Adipose tissue (tissue), 3 donors: ENCODE data around the gene PZP. TPM values are rescaled to one million over a fixed set of nuclear protein-coding genes. Genes with fewer than 3 reads are reported as not detected.

Experiments used
- H3K27ac ChIP-seq: one replicate; pipeline ENCODE4 v1.5.1; 2013; ENCODE audit warnings: low read depth, low read length
- WGBS, 3 donors: extraction: QIAGEN DNeasy Blood & Tissue Kit; methylation state at CpG; one replicate each; pipeline ENCODE4 v1.1.7; 2013; 5-methylcytosine and 5-hydroxymethylcytosine counted together
- polyA plus RNA-seq, 3 donors: library from polyadenylated mRNA; stranded (reverse); fragments of 200-250 nt; gene quantifications; one replicate each; pipeline ENCODE4 v1.2.3, GENCODE V29; 2013
- donor health status: healthy with polysubstance abuse.
- donor health status: Bipolar disorder and iron deficiency.
- donor health status: healthy.

Gene PZP
- polyA plus RNA-seq, 3 donors, result 0.09 to 0.56 (median 0.51) TPM

DNA sequence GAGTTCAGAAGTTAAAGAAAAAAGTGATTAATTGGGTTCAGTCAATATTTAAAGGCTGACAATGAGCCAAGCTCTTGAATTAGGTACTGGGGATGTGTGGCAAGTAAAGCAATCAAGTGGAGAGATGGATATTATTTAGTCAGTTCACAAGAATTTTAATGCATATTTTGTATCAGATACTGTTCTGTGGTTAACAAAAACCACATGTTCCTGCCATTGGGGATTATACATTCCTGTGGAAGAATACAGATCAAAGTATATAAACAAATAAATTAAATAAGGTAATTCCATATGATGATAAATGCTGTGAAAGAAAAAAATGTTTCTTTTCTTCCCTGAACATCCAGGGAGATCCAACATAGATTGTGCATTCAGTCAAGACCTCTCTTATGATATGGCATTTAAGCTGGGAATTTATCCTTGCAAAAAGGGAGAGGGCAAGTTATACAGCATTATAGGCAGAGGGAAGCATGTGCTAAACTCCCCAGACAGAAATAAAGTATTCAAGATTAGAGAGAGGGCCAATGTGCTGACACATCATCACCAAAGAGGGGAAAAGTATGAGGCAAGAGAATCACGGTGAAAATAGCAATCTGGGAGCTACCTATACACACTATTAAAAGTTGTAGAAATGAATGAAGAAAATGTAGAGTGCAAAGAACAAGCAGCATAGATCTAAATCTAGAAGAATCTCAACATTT, 74.8 kb downstream of the PZP start:
- 40 to 65% (median 49%) methylated on average over 1 of the region's 1 CpG for WGBS, 3 donors
- H3K27ac ChIP-seq, result no peak overlapping the region

DNA sequence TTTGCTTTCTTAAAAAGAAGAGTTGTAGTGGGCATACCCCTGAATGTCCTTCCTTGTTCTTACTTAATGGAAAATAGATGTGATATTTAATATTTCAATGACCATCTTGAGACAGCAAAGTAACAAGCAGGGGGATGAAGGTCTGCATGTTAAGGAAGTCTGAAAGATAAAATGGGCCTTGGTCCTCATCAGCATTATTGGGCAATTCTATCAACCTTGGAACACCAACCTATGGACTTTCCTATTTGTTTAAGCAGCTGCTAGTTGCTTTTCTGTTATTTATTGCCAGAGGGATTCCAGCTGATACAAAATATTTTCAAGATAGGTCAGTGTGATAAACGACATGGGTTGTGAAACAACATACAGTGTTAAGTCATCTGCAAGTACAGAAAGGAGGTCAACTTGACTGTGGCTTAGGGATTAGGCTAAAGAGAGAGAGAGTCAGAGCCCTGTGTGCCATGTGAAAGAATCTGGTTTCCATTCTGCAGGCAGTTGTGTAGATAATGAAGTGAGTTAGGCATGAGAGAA, 76.1 kb downstream of the PZP start:
- WGBS, 3 donors, result 19 to 57% (median 39%) methylated on average over 1 of the region's 1 CpG
- H3K27ac ChIP-seq, result no peak overlapping the region

DNA sequence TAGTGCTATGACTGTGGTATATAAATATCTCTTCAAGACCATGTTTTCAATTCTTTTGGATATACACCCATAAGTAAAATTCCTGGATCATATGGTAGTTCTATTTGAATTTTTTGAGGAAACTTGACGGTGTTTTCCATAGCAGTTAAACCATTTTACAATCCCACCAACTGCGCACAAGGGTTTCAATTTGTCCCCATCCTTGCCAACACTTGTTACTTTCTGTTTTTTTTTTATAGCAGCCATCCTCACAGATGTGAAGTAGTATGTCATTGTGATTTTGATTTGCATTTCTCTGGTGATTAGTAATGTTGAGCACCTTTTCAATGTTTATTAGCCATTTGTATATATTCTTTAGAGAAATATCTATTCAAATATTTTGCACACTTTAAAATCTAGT, 78.0 kb downstream of the PZP start:
- WGBS, 3 donors, result 47 to 97% (median 79%) methylated on average over 2 of the region's 2 CpGs
- no peak overlapping the region for H3K27ac ChIP-seq

DNA sequence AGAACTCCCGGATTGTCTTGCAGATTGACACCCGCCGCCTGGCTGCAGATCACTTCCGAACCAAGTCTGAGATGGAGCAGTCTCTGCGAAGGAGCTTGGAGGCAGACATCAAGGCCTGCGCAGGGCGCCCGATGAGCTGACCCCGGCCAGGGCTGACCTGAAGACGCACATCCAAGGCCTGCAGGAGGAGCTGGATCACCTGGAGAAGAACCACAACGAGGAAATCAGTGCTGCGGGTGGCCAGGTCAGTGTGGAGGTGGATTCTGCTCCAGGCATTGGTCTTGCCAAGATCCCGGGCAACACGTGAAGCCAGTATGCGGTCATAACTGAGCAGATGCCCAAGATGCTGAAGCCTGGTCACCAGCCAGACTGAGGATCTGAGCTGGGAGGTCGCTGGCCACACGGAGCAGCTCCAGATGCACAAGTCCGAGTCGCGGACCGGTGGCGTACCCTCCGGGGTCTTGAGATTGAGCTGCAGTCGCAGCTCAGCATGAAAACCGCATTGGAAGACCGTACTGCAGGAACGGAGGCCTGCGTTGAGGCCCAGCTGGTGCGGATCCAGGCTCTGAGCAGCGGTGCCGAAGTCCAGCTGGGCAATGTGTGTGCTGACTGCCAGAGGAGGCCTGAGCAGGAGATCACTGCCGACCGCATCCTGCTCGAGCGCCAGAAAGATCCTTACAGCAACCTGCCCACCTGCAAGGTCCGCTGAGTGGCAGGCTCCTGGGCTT, 80.1 kb downstream of the PZP start:
- WGBS, 3 donors, result 97% methylated on average over 35 to 36 of the region's 36 CpGs
- H3K27ac ChIP-seq, result no peak overlapping the region

DNA sequence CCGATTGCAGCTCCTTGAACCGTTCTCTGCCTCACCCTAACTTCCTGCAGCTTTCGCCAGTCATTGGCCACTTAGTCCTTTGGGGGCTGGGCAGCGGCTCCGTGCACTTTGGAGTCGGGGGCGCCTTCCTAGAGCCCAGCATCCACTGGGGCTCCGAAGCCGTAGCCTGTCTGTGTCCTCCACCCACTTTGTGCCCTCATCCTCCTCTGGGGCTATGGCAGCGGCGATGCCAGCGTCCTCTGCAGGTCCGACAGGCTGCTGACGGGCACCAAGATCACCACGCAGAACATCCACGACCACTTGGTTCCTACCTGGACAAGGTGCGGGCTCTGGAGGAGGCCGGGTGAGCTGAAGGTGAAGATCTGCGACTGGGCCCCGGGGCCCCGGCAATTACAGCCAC, 80.7 kb downstream of the PZP start:
- 96 to 97% (median 96%) methylated on average over 21 of the region's 21 CpGs for WGBS, 3 donors
- no peak overlapping the region for H3K27ac ChIP-seq

DNA sequence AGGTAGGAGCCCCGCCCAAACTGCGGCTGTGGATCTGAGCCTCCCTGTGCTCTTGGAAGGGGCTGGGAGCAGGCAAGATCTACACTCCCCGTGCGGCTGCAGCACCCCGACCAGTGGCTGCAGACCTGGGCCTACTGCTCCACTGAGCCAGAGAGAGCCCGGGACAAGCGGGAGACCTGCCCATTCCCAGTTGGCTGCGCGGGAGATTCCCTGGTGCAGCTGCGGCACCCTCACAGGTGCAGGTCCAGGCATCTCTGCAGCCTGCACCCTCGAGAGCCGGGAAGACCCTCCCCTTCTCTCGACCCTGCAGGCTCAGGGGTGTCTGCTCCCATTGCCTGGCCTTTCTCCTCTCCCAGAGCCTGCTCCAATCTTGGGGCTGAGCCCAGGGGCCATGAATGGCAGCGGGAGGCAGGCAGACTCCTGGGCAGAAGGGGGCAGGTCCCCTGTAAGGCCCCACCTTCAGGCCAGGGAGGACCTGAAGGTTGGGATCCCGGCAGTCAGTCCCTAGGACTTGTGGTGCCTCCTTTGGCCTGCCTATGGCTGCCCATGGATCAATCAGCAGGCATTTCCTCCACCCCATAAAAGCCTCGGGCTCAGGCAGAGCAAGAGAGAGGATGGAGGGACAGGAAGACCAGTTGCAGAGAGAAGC, 83.7 kb downstream of the PZP start:
- WGBS, 3 donors, result 88 to 93% (median 89%) methylated on average over 16 of the region's 16 CpGs
- H3K27ac ChIP-seq, result no peak overlapping the region

DNA sequence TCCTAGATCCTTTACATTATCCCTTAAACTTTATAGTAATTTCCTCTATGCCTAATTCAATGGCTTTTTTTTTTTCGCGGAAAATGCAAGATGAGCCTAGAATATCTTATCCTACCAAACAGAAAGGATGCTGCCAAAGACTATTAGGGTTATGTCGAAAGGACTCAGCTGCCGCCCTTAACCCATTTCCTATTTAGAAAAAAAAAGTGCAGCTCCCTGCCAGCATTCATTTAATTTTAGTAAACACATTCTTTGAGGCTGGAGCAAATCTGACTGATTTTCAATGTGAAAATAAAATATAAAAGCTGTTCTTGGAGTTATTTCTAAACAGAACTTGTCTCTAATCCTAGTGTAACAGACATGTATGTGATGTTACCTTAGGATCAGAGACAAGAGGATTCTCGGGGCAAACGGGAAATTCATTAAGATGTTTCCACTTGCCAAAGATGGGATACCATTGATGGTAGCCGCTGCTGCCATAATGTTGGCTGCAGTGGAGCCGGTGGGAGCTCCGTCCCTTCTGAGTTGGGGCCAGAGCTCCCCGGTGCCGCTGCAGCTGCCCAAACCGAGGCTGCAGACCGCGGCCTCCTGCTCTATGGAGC, 84.3 kb downstream of the PZP start:
- WGBS, 3 donors, result 59 to 89% (median 65%) methylated on average over 14 of the region's 14 CpGs
- H3K27ac ChIP-seq, result no peak overlapping the region

DNA sequence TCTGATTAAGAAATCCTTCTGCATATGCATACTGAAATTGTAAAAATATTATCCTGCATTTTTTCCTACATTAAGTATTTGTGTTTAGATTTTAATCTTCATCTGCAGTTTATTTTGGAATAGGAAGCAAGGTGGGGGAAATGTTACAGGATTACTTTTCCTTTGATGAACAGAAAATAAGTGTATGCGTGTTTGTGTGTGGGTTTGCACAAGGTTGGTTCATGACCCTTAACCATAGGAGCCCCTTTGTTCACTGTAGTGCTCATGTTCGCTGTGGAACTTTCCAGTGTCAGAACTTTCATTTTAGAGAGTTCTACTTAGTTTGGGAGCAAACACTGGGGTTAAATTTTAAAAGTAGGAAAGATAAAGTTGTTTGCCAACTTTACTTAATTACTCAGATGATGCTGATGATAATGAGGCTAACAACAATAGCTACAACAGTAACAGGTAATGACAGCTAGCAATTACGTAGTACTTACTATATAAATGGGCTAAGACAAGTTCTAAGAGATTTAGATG, 86.0 kb downstream of the PZP start:
- WGBS, 3 donors, result 30 to 74% (median 62%) methylated on average over 3 of the region's 3 CpGs
- H3K27ac ChIP-seq, result no peak overlapping the region

DNA sequence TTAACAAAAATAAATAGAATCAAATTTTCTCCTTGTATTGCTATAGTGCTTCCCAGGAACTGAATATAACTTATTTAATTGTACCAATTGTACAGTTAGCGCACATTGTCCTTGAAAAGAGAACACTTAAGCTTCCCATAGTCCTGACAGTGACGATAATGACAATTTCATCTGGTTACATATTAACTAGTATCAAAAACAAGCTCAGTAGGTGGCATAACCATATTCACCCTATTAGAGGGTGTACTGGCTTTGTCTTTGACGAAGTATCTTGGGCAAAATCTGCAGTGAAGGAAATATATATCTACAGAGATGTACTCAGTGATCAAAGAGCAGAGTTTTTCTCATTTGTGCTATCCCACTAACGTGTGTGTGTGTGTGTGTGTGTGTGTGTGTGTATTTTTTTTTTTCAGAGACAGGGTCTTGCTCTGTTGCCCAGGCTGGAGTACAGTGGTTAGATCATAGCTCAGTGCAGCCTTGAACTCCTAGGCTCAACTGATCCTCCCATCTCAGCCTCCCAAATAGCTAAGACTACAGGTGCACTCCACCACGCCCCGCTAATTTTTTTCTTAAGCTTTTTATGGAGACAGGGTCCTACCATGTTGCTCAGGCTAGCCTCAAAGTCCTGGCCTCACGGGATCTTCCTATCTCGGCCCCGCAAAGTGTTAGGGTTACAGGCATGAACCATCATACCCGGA, 87.6 kb downstream of the PZP start:
- 81 to 93% (median 89%) methylated on average over 10 of the region's 10 CpGs for WGBS, 3 donors

DNA sequence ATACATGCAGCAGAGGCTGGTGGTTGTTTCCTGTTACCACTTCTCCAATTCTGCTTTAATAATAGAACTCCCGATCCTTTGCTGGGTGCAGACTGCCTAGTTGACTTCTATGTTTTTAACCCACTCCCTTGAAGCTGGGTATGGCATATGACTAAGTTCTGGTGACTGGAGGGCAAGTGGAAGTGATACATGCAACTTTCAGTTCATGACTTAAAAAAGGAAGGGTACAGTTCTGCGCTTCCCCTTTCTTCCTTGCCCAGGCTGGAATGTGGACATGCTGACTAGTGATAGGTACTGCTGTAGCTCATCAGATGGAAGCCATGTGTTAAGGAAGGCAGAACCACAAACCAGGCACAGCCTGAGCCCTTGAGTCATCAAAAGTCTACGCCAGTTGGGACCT, 90.0 kb downstream of the PZP start:
- no peak overlapping the region for H3K27ac ChIP-seq
- WGBS, 3 donors, result 37 to 90% (median 39%) methylated on average over 3 of the region's 3 CpGs

More for the DNA sequence above, 87.6 kb downstream of the PZP start:
- no peak overlapping the region for H3K27ac ChIP-seq

DNA sequence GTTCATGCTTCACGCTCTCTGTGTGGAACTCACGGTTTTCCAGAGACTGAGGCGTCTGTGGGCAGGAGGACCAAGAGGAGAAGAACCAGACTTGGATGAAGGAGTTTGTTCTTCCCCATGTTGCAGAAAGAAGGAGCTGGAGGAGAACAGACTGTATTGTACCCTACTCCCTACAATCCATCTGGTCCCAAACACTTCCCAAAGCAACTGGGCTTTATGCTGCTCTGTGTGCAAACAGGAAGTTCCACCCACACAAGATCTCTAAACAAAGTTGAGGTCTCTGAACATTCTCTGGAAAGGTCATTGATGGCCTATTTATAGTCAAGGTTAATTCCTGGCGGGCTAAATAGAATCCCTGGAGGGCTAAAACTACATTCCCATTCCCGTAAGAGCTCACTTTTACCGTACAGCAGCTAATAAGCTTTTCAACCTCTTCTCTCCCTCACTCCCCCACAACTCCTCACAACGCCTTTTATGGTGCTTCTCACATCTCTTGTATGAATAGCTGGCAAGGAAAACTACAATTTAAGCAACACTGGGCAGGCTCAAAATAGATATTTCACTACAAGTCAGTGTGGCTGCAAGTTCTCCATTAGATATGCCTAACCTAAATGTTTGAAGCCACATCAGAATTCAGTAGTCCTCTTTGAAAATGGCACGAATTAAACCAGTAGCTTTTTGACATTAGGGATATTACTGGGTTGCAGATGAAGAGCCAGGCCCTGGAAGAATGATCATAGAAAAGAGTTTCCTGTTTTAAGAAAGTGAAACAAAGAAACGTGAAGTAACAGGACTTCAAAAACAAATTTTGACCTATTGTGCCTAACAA, 92.2 kb downstream of the PZP start, which contains the start of gene A2M:
Gene A2M (minus strand): TSS at position 189 of the 829 bp plus-strand sequence. CDS start 70 bp downstream, at position 119.
- H3K27ac ChIP-seq, result no peak within 1 kb of the TSS
- WGBS, 3 donors, result 44 to 74% (median 47%) methylated on average over 9 of the region's 9 CpGs

DNA sequence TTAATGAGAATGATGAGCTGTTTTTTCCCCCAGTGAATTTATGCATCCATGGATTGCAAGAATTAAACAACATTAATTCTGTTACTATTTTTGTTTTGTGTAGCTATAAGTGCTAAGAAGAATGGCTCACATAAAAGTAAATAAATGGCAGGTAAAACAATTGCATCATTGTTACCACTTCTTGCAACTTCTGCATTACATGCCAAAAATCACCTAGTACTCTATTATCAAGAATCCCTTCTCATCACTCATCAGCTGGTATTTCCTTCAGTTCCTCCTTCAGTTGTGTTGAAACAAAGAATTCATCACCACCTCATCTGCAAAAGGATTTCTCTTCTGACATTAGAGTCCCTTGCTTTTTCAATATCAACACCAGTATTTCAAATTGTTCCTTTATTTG, 93.2 kb downstream of the PZP start:
- no peak overlapping the region for H3K27ac ChIP-seq

DNA sequence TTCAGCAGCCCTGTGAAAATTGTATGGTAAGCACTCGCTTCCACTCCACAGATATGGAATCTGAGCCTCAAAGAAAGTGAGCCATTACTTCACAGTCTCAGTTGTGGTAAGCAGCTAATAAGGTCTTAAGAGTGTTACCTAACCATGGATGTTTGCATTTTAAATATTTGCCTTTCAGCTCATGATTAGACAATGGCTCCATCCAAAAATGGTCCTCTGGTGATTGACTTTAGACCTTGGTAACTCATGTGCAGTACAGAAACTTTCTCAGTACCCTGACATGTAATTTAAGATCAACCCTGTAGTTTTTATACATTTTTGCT, 94.2 kb downstream of the PZP start:
- 38 to 78% (median 63%) methylated on average over 1 of the region's 1 CpG for WGBS, 3 donors
- no peak overlapping the region for H3K27ac ChIP-seq

DNA sequence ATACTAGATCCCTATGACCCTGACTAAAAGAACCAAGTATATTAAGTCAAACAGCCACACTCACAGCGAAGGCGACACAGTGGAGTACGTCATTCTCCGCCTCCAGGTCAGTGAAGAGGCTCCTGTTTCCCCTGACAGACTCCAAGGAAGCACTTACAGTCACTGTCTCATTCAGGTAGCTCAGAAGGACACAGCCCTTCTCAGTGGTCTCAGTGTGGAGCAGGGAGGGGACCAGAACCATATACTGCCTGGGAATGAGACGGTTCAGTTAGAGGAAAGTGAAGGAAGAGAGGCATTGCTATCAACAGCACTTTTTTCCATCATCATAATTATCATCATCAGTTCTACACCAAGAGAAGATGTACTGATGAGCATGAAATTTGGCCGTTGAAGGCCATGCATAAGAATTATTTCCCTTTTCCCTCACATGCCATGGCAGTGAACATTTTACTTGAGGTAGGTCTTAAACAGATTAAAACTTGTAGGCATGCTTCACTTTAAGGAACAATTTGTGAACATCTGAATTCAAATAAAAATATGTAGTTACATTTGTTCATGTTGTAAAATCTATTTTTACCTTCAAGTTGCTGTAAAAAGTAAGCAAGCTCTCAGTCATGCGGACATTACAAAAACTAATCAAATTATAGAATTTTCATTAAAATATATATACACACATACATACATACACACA, 94.8 kb downstream of the PZP start:
- no peak overlapping the region for H3K27ac ChIP-seq
- WGBS, 3 donors, result 69 to 81% (median 75%) methylated on average over 7 of the region's 7 CpGs

DNA sequence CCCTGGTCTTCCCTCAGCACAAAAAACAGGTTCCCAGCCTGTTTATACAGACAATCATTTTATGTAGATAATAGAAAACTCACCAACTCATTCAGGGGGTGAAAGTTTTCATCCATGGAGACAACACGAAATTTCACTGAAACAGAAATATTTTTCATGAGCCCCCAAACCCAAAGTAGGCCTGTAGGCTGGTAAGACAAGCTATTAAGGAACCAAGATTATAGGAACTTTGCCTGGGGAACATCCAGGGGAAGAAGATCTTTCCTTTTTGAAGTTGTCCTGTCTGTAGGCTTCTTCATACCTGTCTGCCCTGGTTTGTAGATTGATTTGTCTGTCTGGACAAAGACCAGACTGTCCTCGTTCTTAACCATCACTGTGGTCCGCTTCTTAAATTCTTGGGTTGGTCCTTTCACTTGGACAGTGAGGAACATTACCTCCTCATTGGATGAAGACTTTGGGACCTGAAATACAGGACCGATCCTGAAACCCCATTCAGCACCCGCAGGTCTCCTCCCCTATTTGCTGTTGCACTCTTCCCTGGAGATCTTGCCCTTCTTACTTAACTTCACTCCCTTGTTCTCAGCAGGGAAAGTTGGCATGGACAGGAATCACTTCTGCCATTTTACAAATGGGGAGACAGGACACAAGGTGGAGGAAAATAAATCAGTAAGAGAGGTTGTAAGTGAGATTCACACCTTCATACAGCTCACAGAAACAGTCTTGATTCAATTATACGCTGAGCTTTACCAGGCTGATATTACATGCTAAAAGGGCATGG, 95.9 kb downstream of the PZP start:
- WGBS, 3 donors, result 79 to 90% (median 82%) methylated on average over 6 of the region's 6 CpGs

DNA sequence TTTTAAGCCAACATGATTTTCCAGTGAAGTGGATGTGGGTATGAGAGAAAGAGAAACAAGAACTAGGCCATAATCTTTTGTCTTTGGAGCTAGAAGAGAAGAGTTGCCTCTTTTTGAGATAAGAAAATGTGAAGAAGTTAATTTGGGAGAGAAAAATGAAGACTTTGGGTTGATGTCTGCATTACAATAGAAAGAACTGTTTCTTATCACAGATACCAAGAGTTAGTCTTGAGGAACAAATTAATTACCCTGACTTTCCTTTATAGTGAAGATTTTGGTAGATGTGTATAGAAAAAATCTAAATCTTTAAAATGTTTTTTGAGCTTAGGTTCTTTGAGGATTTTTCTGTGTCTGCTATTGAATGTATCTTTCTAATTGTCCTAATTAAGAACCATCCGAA, 96.7 kb downstream of the PZP start:
- H3K27ac ChIP-seq, result no peak overlapping the region
- 68 to 90% (median 76%) methylated on average over 1 of the region's 1 CpG for WGBS, 3 donors

More for the DNA sequence above, 95.9 kb downstream of the PZP start:
- no peak overlapping the region for H3K27ac ChIP-seq
